A549 (cell line): ENCODE measurements around the gene MAGI1.

ENCODE experiments used
- EHMT2 ChIP-seq: fragments of 200-600 bp; sonication (generic); IDR thresholded peaks from 2 replicates; pipeline ENCODE4 v1.6.1; 2016; ENCODE audit warnings: antibody characterized with exemption, low read depth, mild to moderate bottlenecking, moderate library complexity
- EP300 ChIP-seq, 2 experiments: fragments of >200 bp; sonication (Bioruptor Twin); formaldehyde crosslinking; IDR thresholded peaks; 2 replicates in 1 of 2; 3 replicates in 1 of 2; pipeline ENCODE4 v1.6.1; 2016 to 2017
- HDAC2 ChIP-seq: fragments of 200-600 bp; sonication (generic); IDR thresholded peaks from 2 replicates; pipeline ENCODE4 v1.6.1; 2016
- MAZ ChIP-seq: fragments of 150-350 bp; IDR thresholded peaks from 2 replicates; pipeline ENCODE4 v1.6.1; 2014; ENCODE audit warnings: antibody characterized with exemption, low read depth, low read length, borderline replicate concordance
- POLR2A ChIP-seq: IDR thresholded peaks from 2 replicates; pipeline ENCODE4 v1.6.1; 2012; ENCODE audit warnings: mild to moderate bottlenecking, low read length
- RAD21 ChIP-seq, 2 experiments: fragments of >200 bp in 1 of 2; sonication (Bioruptor Twin) in 1 of 2; formaldehyde crosslinking in 1 of 2; IDR thresholded peaks in 1 of 2; conservative IDR thresholded peaks in 1 of 2; 2 replicates in 1 of 2; 3 replicates in 1 of 2; pipeline ENCODE4 v1.6.1; 2012 to 2018; ENCODE audit warnings: inconsistent platforms in 1 of 2
- TF ChIP-seq, protein P1 (sequence below): fragments of >200 bp; sonication (Bioruptor Twin); formaldehyde crosslinking; IDR thresholded peaks from 3 replicates; pipeline ENCODE4 v1.5.1; 2016
- TF ChIP-seq, protein P2 (sequence below): fragments of 450-650 bp; IDR thresholded peaks from 2 replicates; pipeline ENCODE4 v1.6.1; 2014; ENCODE audit warnings: antibody characterized with exemption
- TF ChIP-seq, protein P3 (sequence below): IDR thresholded peaks from 2 replicates; pipeline ENCODE4 v1.6.1; 2012
- TF ChIP-seq, protein P4 (sequence below): fragments of 200-600 bp; sonication (generic); IDR thresholded peaks from 2 replicates; pipeline ENCODE4 v1.6.1; 2016; ENCODE audit warnings: antibody characterized with exemption, mild to moderate bottlenecking, moderate library complexity

DNA sequence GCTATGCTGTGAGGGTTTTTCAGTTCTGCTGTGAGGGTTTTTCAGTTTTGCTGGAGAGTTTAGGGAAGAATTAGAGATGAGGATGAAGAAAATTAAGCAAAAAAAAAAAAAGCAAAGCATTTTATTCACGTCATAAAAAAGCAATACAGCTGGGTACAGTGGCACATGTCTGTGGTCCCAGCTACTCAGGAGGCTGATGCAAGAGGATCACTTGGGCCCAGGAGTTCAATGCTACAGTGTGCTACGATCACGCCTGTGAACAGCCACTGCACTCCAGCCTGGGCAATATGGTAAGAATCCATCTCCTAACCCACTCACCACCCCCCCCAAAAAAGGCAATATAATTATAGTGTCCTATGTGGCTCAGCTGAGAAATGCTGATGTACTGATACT is 162.7 kb downstream of the MAGI1 start:
- TF ChIP-seq, protein P1, sequence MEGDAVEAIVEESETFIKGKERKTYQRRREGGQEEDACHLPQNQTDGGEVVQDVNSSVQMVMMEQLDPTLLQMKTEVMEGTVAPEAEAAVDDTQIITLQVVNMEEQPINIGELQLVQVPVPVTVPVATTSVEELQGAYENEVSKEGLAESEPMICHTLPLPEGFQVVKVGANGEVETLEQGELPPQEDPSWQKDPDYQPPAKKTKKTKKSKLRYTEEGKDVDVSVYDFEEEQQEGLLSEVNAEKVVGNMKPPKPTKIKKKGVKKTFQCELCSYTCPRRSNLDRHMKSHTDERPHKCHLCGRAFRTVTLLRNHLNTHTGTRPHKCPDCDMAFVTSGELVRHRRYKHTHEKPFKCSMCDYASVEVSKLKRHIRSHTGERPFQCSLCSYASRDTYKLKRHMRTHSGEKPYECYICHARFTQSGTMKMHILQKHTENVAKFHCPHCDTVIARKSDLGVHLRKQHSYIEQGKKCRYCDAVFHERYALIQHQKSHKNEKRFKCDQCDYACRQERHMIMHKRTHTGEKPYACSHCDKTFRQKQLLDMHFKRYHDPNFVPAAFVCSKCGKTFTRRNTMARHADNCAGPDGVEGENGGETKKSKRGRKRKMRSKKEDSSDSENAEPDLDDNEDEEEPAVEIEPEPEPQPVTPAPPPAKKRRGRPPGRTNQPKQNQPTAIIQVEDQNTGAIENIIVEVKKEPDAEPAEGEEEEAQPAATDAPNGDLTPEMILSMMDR = no peak
- TF ChIP-seq, protein P2, sequence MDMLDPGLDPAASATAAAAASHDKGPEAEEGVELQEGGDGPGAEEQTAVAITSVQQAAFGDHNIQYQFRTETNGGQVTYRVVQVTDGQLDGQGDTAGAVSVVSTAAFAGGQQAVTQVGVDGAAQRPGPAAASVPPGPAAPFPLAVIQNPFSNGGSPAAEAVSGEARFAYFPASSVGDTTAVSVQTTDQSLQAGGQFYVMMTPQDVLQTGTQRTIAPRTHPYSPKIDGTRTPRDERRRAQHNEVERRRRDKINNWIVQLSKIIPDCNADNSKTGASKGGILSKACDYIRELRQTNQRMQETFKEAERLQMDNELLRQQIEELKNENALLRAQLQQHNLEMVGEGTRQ = no peak
- TF ChIP-seq, protein P3, sequence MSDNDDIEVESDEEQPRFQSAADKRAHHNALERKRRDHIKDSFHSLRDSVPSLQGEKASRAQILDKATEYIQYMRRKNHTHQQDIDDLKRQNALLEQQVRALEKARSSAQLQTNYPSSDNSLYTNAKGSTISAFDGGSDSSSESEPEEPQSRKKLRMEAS = no peak
- TF ChIP-seq POLR2A (no peak), HDAC2 (no peak), RAD21 (conservative IDR thresholded peaks at IDR 0.05 in 1 of 2, IDR thresholded peaks at IDR 0.05 in 1 of 2) (no peak), EHMT2 (no peak), MAZ (no peak), EP300 (IDR thresholded peaks at IDR 0.05) (no peak)
- TF ChIP-seq, protein P4, sequence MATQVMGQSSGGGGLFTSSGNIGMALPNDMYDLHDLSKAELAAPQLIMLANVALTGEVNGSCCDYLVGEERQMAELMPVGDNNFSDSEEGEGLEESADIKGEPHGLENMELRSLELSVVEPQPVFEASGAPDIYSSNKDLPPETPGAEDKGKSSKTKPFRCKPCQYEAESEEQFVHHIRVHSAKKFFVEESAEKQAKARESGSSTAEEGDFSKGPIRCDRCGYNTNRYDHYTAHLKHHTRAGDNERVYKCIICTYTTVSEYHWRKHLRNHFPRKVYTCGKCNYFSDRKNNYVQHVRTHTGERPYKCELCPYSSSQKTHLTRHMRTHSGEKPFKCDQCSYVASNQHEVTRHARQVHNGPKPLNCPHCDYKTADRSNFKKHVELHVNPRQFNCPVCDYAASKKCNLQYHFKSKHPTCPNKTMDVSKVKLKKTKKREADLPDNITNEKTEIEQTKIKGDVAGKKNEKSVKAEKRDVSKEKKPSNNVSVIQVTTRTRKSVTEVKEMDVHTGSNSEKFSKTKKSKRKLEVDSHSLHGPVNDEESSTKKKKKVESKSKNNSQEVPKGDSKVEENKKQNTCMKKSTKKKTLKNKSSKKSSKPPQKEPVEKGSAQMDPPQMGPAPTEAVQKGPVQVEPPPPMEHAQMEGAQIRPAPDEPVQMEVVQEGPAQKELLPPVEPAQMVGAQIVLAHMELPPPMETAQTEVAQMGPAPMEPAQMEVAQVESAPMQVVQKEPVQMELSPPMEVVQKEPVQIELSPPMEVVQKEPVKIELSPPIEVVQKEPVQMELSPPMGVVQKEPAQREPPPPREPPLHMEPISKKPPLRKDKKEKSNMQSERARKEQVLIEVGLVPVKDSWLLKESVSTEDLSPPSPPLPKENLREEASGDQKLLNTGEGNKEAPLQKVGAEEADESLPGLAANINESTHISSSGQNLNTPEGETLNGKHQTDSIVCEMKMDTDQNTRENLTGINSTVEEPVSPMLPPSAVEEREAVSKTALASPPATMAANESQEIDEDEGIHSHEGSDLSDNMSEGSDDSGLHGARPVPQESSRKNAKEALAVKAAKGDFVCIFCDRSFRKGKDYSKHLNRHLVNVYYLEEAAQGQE = no peak
